GM21529 (cell line): ENCODE data around the gene RPL38.

Experiments used
- ATAC-seq: cut with Tn5 transposase; IDR thresholded peaks from one replicate; pipeline ENCODE4 v1.9.1; 2021; ENCODE audit not compliant: unreplicated experiment

Gene RPL38

GRCh38 chr17:74203439-74204240 is at the start of gene RPL38:
Gene RPL38 (plus strand): TSS chr17:74203678. CDS start chr17:74203956, 278 bp downstream.
- ATAC-seq = peak; percentile 66

DNA sequence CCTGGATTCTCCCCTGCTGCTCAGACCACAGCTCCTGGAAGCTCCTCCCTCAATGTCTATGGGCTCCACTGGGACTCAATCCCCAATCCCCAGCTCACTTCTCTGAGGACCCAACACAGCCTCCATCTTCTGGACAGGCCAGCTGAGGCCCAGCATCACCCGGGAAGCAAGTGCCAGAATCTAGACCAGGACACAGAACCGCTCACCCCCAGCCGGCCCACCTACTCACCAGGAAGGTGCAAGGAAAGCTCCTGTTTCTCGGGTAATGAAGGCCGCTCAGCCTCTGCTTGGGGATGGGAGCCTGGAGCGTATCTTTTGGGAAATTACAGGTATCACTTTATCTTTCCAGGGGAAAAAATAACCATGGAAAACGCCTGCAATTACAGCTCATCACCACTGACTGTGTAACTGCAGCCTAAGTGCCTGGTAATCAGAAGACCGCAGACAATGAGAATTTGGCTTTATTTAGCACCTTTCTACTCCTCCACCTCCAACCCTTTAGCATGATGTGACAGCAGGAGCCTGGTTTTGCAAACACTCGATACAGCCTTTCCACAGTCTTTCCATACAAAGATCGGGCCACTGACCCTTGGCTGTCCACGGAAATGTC is 49.6 kb upstream of the RPL38 start:
- no peak for ATAC-seq

DNA sequence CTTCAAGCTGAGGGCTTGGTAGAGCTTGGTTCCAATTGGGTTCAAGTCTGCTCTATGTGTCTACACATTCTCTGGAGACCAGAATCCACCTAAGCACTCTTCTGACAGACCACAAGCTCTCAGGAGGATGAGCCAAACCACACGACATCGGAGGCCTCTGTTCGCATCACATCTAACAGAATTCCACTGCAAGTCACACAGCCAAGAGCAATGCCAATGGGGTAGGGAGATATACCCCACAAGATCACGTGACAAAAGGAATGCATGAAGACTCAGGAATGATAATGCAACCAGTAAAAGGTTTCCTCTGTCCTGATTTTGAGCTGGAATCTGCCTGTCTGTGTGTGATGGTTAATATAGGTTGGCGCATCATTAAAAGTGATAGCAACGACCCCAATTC is 46.6 kb upstream of the RPL38 start:
- ATAC-seq = no peak

DNA sequence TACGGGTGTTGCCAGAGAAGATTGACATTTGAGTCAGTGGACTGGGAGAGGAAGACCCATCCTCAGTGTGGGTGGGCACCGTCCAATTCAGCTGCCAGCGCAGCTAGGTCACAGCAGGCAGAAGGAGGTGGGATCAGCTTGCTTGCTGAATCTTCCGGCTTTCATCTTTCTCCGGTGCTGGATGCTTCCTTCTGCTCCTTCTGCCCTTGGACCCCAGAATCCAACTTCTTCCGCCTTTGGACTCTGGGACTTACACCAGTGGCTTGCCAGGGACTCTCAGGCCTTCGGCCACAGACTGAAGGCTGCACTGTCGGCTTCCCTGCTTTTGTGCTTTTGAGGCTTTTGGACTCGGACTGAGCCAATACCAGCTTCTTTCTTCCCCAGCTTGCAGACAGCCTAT is 46.1 kb upstream of the RPL38 start:
- ATAC-seq = no peak

GRCh38 chr17:74158761-74159160 is 44.7 kb upstream of the RPL38 start:
- no peak for ATAC-seq

GRCh38 chr17:74159226-74159840 is 44.1 kb upstream of the RPL38 start:
- no peak for ATAC-seq

GRCh38 chr17:74160656-74161502 is 42.6 kb upstream of the RPL38 start:
- ATAC-seq = no peak

DNA sequence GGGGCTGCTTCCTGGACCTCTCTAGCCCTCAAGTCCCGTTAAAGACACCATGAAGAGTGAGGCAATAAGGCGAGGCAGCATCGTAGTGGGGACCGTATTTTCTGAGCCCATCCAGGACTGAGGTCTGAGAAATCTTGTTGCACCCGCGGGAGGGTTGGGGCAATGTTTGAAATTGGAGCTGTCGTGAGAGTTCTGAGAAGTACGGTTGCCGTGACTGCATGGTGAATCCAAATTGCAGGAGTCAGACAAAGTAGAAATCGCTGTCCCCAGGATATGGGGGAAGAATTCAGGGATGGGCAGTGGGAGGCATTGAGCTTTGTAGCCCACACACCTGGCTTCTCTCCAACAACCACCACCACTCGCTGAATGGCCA is 42.0 kb upstream of the RPL38 start:
- no peak for ATAC-seq

- ATAC-seq = no peak
Measured at GRCh38 chr17:74163271-74163821, 40.1 kb upstream of the RPL38 start.

- ATAC-seq = no peak
Measured at GRCh38 chr17:74163836-74164235, 39.6 kb upstream of the RPL38 start.

GRCh38 chr17:74164446-74165045 is 38.9 kb upstream of the RPL38 start:
- no peak for ATAC-seq

DNA sequence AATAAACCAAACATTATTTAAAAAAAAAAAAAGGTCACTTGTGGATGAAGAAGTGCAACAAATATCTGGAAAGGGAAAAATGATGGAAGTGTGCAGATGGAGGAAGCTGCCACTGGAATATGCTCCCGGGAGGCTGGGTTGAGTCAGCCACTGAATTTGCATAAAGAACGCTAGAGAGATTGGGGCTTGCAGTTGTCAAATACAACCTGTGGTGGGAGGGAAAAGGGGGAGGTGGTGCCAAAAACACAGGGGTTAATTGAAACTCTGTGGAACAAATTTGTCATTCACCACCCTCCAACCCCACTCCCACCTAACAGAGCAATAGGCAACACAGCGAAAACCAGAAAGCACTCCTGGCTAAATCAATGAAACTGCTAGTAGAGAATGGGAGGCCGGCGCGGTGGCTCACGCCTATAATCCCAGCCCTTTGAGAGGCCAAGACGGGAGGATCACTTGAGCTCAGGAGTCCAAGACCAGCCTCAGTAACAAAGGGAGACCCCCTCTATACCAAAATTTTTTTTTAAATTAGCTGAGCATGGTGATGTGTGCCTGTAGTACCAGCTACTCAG is 37.6 kb upstream of the RPL38 start:
- no peak for ATAC-seq

DNA sequence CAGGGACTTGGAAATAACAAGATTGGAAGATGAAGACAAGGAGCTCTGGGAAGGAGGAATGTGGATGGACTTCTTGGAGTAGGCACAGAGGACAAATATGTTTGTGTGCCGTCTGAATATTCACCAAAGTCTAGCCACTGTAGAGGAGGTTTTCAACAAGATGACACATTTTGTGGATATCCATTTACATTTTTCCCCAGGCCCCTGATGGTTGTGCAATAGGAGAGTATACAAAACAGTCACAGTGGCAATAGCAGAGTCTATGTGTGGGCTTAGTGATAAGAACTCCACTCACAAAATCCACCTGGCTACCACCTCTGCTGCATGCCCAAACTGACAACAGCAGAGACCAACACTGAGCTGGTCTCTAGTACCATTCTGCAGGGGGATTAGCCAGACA is 32.6 kb upstream of the RPL38 start:
- no peak for ATAC-seq

DNA sequence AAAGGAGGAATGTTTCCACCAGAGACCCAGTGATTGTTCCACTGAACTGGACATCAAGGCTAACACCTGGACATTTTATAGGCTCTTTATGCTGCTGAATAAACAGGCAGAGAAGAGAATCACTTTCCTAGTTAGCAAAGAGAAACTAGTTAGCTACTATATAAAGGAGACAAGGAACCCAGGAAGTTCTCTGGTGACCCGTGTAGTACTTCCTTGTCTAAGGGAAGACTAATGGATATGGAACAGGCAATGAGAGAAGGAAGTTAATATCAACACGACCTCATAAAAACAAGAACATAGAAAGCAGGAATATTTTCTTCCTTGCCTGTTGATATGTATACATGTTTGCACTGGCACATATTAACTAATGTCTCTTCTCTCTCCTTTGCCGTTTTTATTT is 30.8 kb upstream of the RPL38 start:
- no peak for ATAC-seq

GRCh38 chr17:74176546-74177001 is 26.9 kb upstream of the RPL38 start:
- ATAC-seq = no peak

GRCh38 chr17:74177018-74177450 is 26.4 kb upstream of the RPL38 start:
- no peak for ATAC-seq

- ATAC-seq = no peak
Measured at GRCh38 chr17:74179576-74179975, 23.9 kb upstream of the RPL38 start.

DNA sequence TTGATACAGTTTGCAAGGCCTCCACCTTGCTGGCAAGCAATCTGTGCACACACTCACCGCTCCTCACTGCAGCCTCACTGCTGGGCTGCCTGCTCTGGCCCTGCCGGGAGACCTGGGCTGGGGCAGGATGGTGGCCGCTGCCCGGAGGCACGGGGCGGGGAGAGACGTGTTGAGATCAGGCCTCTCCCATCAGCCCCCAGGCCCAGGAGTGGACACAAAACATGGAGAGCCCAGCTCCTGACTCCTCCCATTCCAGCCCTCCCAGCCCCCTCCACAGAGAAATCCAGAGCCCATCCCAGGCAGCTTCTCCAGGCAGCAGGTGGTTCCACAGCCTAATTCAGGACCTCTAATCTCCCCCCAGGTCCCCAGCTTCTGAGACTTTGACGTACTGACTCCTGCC is 23.1 kb upstream of the RPL38 start:
- no peak for ATAC-seq

- ATAC-seq = no peak
Measured at GRCh38 chr17:74181341-74181740, 22.1 kb upstream of the RPL38 start.

DNA sequence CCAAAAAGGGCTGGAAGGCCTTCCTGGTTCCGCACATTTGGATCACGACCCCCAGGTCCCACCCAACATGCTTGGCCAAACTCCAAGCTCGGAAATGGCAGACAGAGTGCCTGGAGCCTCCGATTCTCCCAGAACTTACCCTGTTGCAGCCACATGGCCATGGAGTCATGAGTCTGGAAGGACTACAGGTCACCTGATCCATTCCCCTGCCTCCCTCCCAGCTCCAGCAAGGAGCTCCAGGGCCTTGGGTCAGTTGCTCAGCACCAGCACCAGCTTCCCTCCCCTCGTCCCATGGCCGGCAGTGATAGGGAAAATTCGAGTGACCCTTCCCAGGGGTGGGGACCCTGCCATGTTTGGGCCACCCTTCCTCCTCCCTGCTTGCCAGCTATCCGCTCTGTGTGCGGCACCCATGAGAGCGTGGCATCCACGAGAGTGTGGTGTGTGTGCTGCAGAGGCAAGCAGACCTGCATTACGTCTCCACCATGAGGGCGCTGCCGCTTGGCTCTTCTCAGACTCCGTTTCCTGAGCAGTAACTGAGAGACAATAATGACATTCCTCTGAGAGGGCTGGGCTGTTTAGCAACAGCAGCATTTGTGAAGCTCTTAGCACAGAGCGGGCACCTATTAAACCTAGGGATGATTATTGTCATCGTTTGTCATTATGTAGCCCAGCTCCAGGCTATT is 21.3 kb upstream of the RPL38 start:
- ATAC-seq = no peak
